NAMALWA (cell line): ENCODE data around the gene APC2.
A peak's percentile ranks its signal among the peaks of the same experiment; 100 is the strongest.
"Not testable (repeated sequence)": the region's sequence is repeated elsewhere in the genome, so short reads cannot be mapped to it uniquely, and the experiment has no call there.

Experiments used
- DNase-seq: peaks from one replicate; pipeline ENCODE4 v3.0.0-alpha.2; 2015; ENCODE audit warnings: low spot score

Gene APC2

GRCh38 chr19:1428738-1429391 is 21.1 kb upstream of the APC2 start:
- no peak for DNase-seq

DNA sequence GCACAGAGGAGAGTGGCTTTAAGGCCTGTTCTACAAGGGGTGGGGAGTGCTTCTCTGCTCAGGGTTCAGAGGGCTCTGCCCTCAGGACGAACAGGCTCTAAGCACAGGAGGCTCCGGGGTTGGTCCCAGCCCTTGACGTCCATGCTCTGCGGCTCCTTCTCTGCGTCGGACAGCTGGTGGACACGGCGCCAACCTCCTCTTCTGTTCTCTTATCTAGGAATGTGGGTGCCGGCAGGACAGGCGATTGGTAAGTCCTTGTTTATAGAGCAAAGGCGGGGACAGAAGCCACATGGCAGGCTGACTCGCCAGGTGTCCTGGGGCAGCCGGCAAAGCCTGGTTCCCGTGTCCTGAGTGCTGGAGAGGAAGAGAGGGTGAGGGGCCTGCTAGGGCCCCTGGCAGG is 20.2 kb upstream of the APC2 start:
- DNase-seq = no peak

DNA sequence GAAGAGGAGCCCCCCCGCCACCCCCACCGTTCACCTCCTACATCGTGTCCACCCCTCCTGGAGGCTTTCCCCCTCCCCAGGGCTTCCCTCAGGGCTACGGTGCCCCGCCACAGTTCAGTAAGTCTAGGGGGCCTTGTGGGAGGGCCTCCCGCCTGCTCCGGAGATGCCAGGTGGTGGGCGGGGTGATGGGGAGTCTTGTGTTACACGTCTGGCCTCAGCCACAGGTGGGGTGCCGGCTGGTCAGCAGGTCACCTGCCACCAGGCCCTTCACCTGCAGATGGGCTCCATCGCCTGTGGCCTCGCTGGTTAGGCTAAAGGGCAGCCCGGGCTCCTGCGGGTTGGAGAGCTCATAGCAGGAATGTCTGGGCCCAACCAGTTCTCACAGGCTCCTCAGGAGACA is 19.7 kb upstream of the APC2 start:
- no peak for DNase-seq

- DNase-seq = no peak
Measured at GRCh38 chr19:1431759-1432506, 18.0 kb upstream of the APC2 start.

- DNase-seq = no peak
Measured at GRCh38 chr19:1432507-1432887, 17.4 kb upstream of the APC2 start.

GRCh38 chr19:1433119-1434039 is 16.5 kb upstream of the APC2 start:
- no peak for DNase-seq

DNA sequence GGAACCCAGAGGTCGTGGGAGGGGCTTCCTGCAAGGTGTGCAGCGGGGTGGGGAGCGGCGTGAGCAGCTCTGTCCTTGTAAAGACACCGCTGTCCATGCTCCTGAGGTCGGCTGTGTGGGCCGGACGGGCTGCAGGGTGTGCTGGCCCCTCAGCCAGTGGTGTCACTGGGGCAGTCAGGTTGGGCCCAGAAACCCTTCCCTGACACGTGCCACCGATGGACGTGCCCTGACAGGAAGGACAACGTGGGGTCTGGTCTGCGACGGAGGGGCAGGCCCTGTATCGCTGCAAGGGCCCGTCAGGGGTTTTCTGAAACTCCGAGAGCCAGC is 15.9 kb upstream of the APC2 start:
- no peak for DNase-seq

DNA sequence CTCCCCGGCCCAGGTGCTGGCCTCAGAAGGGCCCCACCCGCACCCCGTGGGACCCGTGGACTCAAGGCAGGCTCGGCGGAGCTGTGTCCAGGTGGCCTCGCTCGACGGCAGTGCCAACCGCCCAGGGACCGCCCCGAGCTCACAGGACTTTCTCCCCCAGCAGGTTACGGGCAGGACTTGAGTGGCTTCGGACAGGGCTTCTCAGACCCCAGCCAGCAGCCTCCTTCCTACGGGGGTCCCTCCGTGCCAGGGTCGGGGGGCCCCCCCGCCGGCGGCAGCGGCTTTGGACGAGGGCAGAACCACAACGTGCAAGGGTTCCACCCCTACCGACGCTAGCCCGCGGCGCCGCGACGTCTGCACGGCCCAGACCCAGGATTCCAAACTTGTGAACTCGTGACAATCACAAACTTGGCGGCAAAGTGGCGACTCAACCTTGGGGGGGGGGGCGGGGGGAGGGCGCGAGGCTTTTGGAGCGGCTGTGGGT is 15.3 kb upstream of the APC2 start:
- no peak for DNase-seq

DNA sequence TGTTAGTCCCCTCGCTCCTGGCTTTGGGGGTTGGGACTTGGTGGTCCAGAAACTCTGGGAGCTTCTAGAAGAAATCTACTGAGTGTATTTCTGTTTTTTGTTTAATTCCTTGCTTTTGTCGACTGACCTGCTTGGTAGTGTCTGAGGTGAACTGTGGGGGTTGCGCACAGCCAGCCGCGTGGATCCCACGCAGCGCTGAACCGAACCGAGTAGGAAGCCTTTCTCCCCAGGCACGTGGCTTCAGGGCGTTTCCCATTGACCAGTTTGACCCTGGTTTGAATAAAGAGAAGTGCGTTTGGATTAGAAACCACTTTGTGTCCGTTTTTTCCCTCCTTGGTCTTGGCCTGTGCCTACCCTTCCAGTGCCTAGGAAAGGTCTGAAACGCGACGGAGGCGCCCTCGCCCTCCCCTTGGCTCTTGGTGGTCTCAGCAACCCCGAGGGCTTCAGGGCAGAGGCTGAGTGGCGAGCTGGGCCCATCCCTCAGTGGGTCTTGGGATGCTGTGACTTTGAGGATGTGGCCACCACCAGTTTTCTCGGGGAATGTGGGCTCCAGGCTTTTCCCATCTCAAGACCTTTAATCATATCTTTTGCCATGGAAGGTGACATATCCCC is 14.4 kb upstream of the APC2 start:
- DNase-seq = no peak

- DNase-seq = no peak
Measured at GRCh38 chr19:1437609-1438008, 12.3 kb upstream of the APC2 start.

DNA sequence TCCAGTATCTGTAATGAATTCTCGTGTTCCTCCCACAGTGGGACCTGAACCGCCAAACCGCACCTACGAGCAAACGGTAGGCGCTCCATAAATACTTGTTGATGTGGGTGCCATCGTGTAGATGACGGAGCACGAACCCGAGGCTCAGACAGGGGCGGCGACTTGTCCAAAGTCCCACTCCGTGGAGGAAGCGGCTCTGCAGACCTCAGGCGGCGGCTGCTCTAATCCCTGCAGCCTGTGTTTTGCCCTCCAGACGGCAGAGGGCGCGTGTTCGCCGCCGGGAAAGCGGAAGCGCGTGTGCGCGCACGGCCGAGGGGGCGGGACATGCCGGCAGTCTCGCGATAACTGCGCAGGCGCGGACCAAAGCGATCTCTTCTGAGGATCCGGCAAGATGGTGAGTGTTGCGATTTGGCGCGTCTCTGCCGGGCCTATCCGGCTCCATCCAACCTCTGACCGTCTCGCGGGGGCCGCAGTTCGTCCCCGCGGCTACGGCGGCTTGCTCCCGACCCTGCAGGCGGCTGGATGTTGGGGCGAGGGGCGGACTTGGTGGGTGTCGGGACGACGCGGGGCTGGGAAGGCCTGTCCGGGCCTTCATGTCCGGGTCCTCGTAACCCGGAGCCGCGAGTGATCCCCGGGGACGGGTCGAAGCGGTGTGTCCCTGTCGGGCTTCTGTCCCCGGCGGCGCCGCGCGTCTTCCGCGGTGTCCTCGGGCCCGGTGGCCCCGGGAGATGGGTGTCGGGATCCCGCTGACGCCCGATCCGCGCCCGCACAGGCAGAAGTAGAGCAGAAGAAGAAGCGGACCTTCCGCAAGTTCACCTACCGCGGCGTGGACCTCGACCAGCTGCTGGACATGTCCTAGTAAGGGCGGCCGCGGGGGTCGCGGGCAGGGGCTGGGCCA is 11.6 kb upstream of the APC2 start, which contains the start of gene RPS15:
TSS of gene RPS15 (plus strand) at position 362 of the 898 bp plus-strand sequence. CDS start at position 392, 30 bp downstream.
- peak; percentile 96 for DNase-seq

GRCh38 chr19:1438933-1439354 is 11.0 kb upstream of the APC2 start:
- peak; percentile 43 for DNase-seq

DNA sequence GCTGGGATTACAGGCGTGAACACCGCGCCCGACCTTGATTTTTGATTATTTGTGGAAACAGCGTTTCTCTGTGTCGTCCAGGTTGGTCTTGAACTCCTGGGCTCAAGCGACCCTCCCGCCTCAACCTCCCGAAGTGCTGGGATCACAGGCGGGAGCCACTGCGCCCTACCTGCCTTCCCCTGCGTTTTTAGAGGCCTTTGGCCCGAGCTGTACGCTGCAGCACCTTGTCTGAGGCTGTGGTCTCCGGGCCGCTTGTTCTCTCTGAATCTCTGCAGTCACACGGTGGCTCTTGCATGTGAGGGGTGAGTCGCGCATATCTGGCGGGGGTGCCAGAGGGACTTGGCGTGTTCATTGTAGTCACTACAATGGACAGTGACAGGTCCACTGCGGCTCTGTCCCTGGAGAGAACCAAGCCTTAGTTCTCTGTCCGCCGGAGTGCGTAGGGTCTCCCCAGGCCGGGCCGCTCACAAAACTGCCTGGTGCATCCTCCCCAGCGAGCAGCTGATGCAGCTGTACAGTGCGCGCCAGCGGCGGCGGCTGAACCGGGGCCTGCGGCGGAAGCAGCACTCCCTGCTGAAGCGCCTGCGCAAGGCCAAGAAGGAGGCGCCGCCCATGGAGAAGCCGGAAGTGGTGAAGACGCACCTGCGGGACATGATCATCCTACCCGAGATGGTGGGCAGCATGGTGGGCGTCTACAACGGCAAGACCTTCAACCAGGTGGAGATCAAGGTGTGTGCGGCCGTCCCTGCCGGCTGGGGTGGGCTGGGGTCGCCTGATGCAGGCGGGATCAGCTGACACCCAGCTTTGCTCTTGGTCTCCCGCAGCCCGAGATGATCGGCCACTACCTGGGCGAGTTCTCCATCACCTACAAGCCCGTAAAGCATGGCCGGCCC is 10.2 kb upstream of the APC2 start:
- not testable (repeated sequence) for DNase-seq

GRCh38 chr19:1440418-1440801 is 9.5 kb upstream of the APC2 start:
- no peak for DNase-seq

DNA sequence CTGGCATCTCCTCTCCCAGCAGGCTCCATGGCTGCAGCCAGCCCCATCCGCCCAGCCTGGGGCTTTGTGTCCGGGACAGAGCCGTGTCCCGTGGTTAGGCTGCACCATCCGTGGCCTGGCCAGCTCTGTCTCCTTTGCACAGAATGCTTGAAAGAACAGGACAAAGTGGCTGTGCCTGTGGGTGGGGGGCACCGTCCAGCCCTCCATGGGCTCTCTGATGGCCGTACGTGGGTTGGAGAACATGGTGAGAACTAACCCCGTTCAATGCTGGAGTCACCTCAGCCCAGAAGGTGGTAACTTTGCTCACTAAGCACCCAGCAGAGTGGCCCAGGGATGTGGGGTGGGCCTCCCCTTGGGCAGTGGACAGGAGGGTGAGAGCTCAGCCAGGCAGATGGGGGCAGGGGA is 8.9 kb upstream of the APC2 start:
- DNase-seq = no peak

DNA sequence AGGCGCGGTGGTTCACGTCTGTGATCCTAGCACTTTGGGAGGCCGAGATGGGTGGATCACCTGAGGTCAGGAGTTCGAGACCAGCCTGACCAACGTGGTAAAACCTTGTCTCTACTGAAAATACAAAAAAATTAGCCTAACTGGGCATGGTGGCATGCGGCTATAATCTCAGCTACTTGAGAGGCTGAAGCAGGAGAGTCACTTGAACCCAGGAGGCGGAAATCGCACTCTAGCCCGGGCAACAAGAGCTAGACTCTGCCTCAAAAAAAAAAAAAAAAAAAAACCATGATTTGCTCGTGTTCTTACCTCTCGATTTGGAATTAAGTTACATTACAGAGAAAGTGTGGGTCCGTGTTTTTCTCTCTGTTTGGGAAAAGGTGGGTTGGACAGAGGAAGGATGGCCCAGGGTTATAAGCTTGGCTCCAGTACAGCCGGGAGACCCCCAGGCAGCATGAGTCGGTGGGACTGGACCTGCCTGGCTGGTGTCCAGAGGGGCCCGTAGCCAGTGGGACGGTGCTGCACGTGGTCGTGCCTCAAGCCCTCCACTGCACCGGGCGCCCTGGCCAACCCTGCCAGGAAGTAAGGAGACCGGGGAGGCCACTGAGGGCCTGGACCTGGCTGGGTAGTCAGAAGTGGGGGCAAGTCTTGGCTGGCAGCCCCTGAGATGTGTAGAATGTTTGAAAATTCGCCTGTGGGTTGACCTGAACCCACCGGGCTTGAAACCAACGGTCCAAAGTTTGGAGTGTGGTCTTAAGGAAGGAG is 8.1 kb upstream of the APC2 start:
- DNase-seq = no peak

- DNase-seq = peak; percentile 82
Measured at GRCh38 chr19:1445185-1445931, 4.6 kb upstream of the APC2 start.

DNA sequence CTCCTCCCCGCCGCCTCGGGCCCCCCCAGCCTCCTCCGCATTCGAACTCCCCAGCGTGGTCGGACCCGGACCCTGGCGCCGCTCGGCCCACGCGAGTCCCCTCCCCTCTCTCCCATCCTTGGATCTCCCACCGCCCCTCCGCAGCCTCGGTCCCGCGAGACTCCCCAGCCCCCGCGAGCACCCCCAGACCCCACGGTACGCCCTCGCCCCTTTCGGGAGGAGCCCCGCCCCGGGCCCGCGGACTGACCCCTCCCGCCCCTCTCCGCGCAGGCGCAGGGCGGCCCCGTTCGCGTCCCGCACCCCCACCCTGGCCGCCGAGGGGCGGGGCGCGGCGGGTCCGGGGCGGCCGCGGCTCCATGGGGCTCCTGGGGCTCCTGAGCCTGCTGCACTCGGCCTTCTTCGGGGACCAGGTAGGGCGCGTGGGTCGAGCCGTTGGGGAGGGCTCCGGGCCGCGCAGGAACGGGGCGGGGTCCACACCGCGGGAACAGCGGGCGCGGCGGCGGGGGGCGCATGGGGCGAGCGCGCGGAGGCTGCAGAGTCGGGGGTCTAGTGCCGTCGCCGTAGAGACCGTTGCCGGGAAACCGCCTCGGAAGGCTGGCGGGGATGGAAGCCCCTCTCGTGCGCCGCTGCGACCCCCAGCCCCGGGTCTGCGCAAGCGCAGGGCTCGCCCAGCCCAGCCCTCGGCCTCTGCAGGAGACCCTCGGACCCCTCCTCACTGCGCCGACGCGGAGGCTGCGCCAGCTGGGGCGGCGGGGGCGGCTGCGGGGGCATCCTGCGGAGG is 3.8 kb upstream of the APC2 start:
- no peak for DNase-seq
